AG09319 (cell line): Measurements from ENCODE around the gene CYP27B1.

Experiments used
- DNase-seq: peaks from one replicate; pipeline ENCODE4 v3.0.0-alpha.2; 2010; ENCODE audit warnings: low read depth; ENCODE audit errors: extremely low read depth
- TF ChIP-seq, protein P1 (sequence below): IDR thresholded peaks from 2 replicates; pipeline ENCODE4 v1.5.1; 2011; ENCODE audit warnings: low read depth, mild to moderate bottlenecking, inconsistent platforms, low read length, moderate library complexity

CYP27B1 gene, protein sequence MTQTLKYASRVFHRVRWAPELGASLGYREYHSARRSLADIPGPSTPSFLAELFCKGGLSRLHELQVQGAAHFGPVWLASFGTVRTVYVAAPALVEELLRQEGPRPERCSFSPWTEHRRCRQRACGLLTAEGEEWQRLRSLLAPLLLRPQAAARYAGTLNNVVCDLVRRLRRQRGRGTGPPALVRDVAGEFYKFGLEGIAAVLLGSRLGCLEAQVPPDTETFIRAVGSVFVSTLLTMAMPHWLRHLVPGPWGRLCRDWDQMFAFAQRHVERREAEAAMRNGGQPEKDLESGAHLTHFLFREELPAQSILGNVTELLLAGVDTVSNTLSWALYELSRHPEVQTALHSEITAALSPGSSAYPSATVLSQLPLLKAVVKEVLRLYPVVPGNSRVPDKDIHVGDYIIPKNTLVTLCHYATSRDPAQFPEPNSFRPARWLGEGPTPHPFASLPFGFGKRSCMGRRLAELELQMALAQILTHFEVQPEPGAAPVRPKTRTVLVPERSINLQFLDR

DNA sequence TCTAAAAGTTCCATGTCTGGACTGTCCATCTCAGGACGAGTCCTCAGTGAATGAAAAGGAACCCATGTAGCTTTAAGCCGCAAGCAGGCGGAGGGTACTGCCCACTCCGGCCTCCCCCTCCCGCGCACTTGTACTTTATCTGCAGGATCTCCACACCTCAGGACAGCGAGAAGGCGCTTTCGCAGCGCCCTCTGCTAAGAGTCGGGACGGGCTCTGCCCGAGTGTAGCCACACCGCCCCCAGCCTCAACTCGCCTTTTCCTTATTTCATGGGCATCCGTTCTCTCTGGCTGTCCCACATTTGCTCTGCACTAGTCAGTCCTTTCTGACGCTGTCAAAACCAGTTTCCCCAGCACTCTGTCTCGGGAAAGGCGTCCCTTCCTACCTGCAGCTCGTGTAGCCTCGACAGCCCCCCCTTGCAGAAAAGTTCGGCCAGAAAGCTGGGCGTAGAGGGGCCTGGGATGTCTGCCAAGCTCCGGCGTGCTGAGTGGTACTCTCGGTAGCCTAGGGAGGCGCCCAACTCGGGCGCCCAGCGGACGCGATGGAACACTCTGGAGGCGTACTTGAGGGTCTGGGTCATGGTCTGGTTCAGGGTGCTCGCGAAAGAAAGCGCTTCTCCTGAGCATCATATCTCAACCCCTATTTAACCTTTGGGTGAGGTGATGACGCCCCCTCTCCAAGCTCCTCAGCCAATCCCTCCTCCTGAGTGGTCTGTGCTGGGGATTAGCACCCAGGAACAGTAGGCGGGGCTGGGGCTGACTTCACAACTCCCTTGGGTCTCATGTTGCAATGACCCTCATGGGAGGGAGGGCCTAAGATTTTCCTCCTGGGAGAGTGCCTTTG, at the start of gene CYP27B1:
CYP27B1 (minus strand) TSS at position 615 of the 841 bp plus-strand sequence; CDS start at position 578, 37 bp downstream.
- TF ChIP-seq, protein P1, sequence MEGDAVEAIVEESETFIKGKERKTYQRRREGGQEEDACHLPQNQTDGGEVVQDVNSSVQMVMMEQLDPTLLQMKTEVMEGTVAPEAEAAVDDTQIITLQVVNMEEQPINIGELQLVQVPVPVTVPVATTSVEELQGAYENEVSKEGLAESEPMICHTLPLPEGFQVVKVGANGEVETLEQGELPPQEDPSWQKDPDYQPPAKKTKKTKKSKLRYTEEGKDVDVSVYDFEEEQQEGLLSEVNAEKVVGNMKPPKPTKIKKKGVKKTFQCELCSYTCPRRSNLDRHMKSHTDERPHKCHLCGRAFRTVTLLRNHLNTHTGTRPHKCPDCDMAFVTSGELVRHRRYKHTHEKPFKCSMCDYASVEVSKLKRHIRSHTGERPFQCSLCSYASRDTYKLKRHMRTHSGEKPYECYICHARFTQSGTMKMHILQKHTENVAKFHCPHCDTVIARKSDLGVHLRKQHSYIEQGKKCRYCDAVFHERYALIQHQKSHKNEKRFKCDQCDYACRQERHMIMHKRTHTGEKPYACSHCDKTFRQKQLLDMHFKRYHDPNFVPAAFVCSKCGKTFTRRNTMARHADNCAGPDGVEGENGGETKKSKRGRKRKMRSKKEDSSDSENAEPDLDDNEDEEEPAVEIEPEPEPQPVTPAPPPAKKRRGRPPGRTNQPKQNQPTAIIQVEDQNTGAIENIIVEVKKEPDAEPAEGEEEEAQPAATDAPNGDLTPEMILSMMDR, result no peak; the same call in 1 of the 2 replicates
- no peak for DNase-seq

DNA sequence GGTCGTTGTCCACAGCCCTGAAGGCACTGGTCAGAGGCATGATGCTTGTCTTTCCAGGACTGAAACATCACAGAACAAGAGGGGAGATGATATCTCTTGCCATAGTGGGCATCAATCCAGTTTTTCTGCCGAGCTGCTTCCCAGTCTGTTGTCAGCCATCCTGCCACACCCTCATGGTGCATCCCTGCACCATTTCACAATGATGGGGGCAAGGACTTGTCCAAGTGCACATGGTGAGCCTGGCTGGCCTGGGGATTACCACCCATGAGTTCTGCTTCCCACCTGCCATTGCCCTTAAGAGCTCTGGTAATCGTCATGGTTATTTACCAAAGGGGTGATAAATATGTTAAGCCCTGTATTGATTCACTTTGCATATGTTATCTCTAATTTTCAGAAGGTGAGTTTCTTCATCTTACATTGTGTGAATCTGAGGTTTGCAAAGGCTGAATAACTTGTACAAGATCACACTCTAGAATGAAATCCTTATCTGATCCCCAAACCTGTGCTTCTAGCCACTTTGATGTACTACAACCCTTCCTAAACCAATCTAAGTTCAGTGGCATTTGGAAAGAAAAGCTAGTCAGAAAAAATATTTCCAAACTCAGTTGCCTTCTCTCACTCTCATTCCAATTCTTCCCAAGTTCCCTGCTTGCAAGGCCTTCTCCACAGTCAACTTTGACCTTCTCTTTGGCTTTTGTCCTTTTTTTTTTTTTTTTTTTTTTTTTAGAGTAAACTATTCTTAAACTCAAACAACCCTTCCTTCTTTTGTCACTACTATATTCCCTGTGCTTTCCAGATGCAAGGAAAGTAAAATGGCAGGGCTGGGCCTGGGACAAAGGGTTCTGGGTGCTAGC, 49.4 kb upstream of the CYP27B1 start:
- no peak for DNase-seq
- TF ChIP-seq, protein P1, result no peak

DNA sequence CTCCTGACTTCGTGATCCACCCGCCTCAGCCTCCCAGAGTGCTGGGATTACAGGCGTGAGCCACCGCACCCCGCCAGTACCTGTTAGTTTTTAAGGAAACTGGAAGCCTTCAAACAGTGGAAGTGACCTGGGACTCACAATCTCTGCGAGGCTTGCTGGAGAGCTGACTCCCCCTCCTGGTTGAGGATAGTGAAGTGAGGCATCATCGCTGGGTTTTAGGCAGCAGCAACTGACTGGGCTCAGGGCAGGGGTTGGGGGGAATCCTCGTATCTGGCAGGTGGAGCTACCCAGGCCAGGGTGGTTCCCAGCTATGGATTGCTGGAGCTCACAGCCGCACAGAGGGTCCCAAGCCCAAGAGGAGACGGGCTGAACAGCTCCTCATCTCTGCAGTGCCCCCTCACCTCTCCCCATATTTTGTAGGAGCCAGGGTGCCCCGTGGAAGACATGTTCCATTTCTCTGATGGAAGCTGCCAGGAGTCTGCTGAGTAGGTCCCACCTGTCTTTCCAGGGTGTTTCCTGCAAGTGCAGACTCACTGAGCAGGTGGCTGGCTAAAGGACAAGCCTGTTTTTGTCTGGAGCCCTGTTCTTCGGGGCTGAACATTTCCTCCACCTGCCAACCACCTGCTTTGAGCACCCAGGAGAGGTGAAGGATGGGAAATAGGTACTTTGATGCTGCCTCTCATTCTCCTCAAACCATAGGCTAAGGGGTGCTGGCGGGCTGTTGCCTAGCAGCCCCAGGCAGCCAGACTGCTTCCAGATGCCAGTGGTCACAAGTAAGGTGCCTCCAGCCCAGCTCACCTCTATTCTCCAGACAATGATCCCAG, 48.5 kb upstream of the CYP27B1 start:
- TF ChIP-seq, protein P1, result no peak; the same call in 1 of the 2 replicates
- no peak for DNase-seq

DNA sequence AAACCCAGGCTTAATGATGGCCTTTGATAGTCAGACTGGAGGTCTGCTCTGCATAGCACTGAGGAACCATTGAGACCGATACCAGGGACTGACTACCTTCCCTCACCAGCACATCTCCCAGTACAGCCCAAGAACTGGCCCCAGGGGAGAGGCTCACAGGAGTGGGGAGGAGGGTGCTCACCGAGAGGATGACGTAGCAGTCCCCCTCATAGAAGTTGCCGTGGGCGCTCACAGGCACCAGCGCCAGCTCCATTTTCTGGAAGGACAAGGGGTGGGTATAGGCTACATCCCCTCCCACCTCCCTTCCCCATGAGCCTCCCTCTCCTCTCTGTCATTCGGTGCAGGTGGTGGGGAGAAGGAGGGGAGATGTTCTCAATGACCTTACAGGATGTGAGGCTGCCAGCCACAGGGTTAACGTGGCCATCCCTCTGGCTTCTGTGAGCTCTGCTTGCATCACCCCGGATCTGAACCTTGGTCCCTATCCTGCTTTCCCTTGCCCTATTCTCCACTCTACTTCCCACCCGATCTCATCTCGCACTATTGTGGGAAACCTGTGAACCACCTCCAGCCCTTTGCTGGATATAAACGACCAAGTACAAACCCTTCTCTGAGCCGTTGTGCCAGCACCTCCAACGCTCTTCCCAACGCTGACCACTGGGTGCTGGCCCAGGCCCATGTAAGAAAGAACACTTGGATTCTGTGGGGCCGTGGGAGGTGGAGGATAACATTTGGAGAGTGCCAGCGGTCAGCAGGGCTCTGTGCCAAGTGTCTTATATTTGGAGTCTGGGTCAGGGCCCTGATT, 47.3 kb upstream of the CYP27B1 start:
- TF ChIP-seq, protein P1, result no peak; the same call in 1 of the 2 replicates
- no peak for DNase-seq

DNA sequence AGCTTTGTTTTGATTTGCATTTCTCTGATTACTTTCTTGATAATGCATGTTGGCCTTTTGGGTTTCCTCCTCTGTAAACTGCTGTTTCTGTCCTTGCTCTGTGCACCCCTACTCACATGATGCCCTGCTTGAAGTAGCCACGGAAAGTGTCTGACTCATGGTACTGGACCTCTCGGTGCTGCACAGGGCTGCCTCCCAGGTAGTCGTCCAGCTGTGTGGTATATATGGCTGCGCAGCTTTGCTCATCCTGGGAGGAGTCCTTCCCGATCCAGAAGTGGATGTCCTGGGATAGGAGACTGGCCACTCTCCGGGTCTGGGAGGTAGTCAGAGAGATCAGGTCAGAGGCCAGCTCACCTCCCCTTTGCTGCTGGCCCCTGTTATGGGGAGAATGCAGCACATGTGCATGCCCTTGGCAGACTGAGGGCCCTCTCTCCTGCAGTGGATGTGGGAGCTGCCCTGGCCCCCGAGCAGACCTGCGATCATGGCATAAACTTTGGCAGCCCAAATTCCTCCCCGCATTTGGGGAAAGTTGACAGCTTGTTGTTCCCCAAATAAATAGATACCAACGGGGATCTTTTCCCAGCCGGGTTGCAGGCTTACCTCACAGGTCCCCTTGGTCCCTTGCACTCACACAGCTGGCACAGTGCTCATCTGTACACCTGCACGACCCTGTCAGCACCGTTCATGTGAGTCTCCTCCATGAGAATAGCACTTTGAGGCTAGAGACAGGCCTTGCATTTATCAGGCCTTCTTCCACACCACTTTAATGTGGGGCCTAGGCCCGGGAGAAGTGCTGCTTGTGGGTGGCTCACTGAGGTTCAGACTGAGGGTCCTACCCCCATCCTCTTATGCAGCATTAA, 46.5 kb upstream of the CYP27B1 start:
- TF ChIP-seq, protein P1, result no peak
- no peak for DNase-seq
